IMR-90 (cell line): ENCODE measurements around the gene SLC25A40. TPM values are rescaled to one million over a fixed set of nuclear protein-coding genes. Genes with fewer than 3 reads are reported as not detected.

Source experiments
- ATAC-seq: fragments of 200-7000 bp; cut with Tn5 transposase; 2 replicates; pipeline ENCODE4 v1.9.1; 2020; ENCODE audit warnings: low read depth, mild to moderate bottlenecking, moderate library complexity
- BruUV-seq: library from RNA; stranded (reverse); fragments of 400-500 nt; replicated peaks from 2 replicates; lab custom pipeline; 2021; lab: Mats Ljungman, UMichigan
- CTCF ChIA-PET: fragments of 300-600 bp; formaldehyde crosslinking; extraction: SDS; loops from one replicate; lab custom pipeline; 2021; ENCODE audit warnings: antibody characterized with exemption; lab: Yijun Ruan, JAX
- POLR2A ChIA-PET: fragments of 300-600 bp; sonication (Branson Sonifier 250); formaldehyde crosslinking; loops from one replicate; lab custom pipeline; 2022; ENCODE audit warnings: antibody characterized with exemption; ENCODE audit not compliant: unreplicated experiment; lab: Charles Lee
- DNase-seq: peaks from one replicate; pipeline ENCODE4 v3.0.0; 2013
- H2AFZ ChIP-seq: replicated peaks from 2 replicates; pipeline ENCODE3; 2013; ENCODE audit warnings: low read length, mild to moderate bottlenecking; ENCODE audit not compliant: poor library complexity
- H2AK5ac ChIP-seq: 2 replicates; pipeline ENCODE4 v1.6.1; 2013; ENCODE audit warnings: low read depth, low read length, inconsistent platforms
- H2AK9ac ChIP-seq: replicated peaks from 2 replicates; pipeline ENCODE3; 2013; ENCODE audit warnings: mild to moderate bottlenecking, low read depth, low read length, moderate library complexity; ENCODE audit not compliant: poor library complexity
- H2BK120ac ChIP-seq: 2 replicates; pipeline ENCODE4 v1.6.1; 2013; ENCODE audit warnings: low read depth, low read length, inconsistent platforms
- H2BK15ac ChIP-seq: 3 replicates; pipeline ENCODE4 v1.6.1; 2013; ENCODE audit warnings: low read depth, low read length, inconsistent platforms
- H2BK20ac ChIP-seq: 2 replicates; pipeline ENCODE4 v1.6.1; 2013; ENCODE audit warnings: low read depth, mild to moderate bottlenecking, inconsistent platforms, low read length, moderate library complexity
- H2BK5ac ChIP-seq: 2 replicates; pipeline ENCODE4 v1.6.1; 2013; ENCODE audit warnings: mild to moderate bottlenecking, low read depth, low read length, inconsistent platforms; ENCODE audit not compliant: poor library complexity, severe bottlenecking
- H3K14ac ChIP-seq: replicated peaks from 2 replicates; pipeline ENCODE4 v1.6.1; 2013; ENCODE audit warnings: low read depth, low read length, inconsistent platforms
- H3K18ac ChIP-seq: 2 replicates; pipeline ENCODE4 v1.6.1; 2013; ENCODE audit warnings: low read depth, low read length, control low read depth
- H3K23ac ChIP-seq: 2 replicates; pipeline ENCODE4 v1.6.1; 2013; ENCODE audit warnings: low read depth, low read length, inconsistent platforms
- H3K27ac ChIP-seq: 2 replicates; pipeline ENCODE4 v1.5.1; 2013; ENCODE audit warnings: mild to moderate bottlenecking, control low read depth, low read length; ENCODE audit not compliant: insufficient read depth
- H3K27me3 ChIP-seq: 2 replicates; pipeline ENCODE4 v1.6.1; 2013; ENCODE audit warnings: low read length; ENCODE audit not compliant: control insufficient read depth, insufficient read depth
- H3K36me3 ChIP-seq: 2 replicates; pipeline ENCODE4 v1.6.1; 2013; ENCODE audit warnings: low read length, mixed read lengths; ENCODE audit not compliant: control insufficient read depth, insufficient read depth
- H3K4ac ChIP-seq: 2 replicates; pipeline ENCODE4 v1.6.1; 2013; ENCODE audit warnings: low read depth, low read length, inconsistent platforms
- H3K4me1 ChIP-seq: 2 replicates; pipeline ENCODE4 v1.6.1; 2013; ENCODE audit warnings: low read length, mixed read lengths; ENCODE audit not compliant: control insufficient read depth, insufficient read depth
- H3K4me2 ChIP-seq: 2 replicates; pipeline ENCODE4 v1.6.1; 2013; ENCODE audit warnings: low read depth, mild to moderate bottlenecking, control low read depth, low read length, moderate library complexity
- H3K4me3 ChIP-seq: 2 replicates; pipeline ENCODE4 v1.5.1; 2013; ENCODE audit warnings: low read depth, mild to moderate bottlenecking, control low read depth, low read length, moderate library complexity; ENCODE audit not compliant: insufficient read depth
- H3K56ac ChIP-seq: 2 replicates; pipeline ENCODE4 v1.6.1; 2013; ENCODE audit warnings: low read length, inconsistent platforms; ENCODE audit not compliant: insufficient read depth; ENCODE audit errors: extremely low read depth
- H3K79me1 ChIP-seq, 2 experiments: 2 replicates each; pipeline ENCODE4 v1.6.1; 2013; ENCODE audit warnings: low read length in 2 of 2, inconsistent platforms in 1 of 2, low read depth in 1 of 2
- H3K9ac ChIP-seq: 2 replicates; pipeline ENCODE4 v1.6.1; 2013; ENCODE audit warnings: low read depth, low read length, control low read depth
- H3K9me1 ChIP-seq: 2 replicates; pipeline ENCODE4 v1.6.1; 2013; ENCODE audit warnings: low read length, inconsistent platforms; ENCODE audit not compliant: insufficient read depth
- H3K9me3 ChIP-seq: 2 replicates; pipeline ENCODE4 v1.6.1; 2013; ENCODE audit warnings: low read length; ENCODE audit not compliant: control insufficient read depth, insufficient read depth
- H4K20me1 ChIP-seq: 2 replicates; pipeline ENCODE4 v1.6.1; 2013; ENCODE audit warnings: low read length, inconsistent platforms; ENCODE audit not compliant: insufficient read depth
- H4K5ac ChIP-seq: 2 replicates; pipeline ENCODE4 v1.6.1; 2013; ENCODE audit warnings: mild to moderate bottlenecking, low read depth, low read length, control low read depth
- H4K8ac ChIP-seq, 2 experiments: 2 replicates each; pipeline ENCODE4 v1.6.1; 2013; ENCODE audit warnings: low read depth in 2 of 2, low read length in 2 of 2, control low read depth in 1 of 2, inconsistent platforms in 1 of 2
- H4K91ac ChIP-seq: 2 replicates; pipeline ENCODE4 v1.6.1; 2013; ENCODE audit warnings: low read depth, low read length, inconsistent platforms; ENCODE audit not compliant: insufficient read depth
- MAFK ChIP-seq: IDR thresholded peaks from 2 replicates; pipeline ENCODE4 v1.6.1; 2012; ENCODE audit warnings: low read depth, low read length, improper control_type of control experiment
- POLR2A ChIP-seq: IDR thresholded peaks from 2 replicates; pipeline ENCODE4 v1.6.1; 2012; ENCODE audit warnings: mild to moderate bottlenecking, low read depth, low read length
- WGBS, 2 experiments: methylation state at CpG; one replicate each; pipeline versions ENCODE4 v1.1.5 to v1.1.7; 2013; ENCODE audit warnings: missing lambda C conversion rate in 2 of 2; ENCODE audit not compliant: insufficient read length in 1 of 2; ENCODE audit errors: extremely low coverage in 2 of 2; 5-methylcytosine and 5-hydroxymethylcytosine counted together
- dilution Hi-C: fragments of 300-500 bp; cut with HindIII; formaldehyde crosslinking; loops from one replicate; pipeline ENCODE4 v1.14.3; 2018; ENCODE audit warnings: low sequenced_read_pairs; ENCODE audit not compliant: unreplicated experiment
- in situ Hi-C: fragments of 300-500 bp; cut with MboI; formaldehyde crosslinking; loops from 3 replicates; pipeline ENCODE4 v1.14.3; 2019; ENCODE audit warnings: low sequenced_read_pairs, inconsistent platforms, mixed read lengths
- intact Hi-C: fragments of 100-400 bp; cut with micrococcal nuclease; formaldehyde crosslinking; loops from 2 replicates; pipeline ENCODE4 v1.10.0; 2022
- polyA plus RNA-seq, 3 experiments: library from polyadenylated mRNA; depleted of rRNA; stranded (reverse); fragments of >200 nt; gene quantifications; 2 replicates each; pipeline ENCODE4 v1.2.3, GENCODE V29; 2012; ENCODE audit warnings: low replicate concordance in 1 of 3
- total RNA-seq: library from RNA; depleted of rRNA; stranded (reverse); fragments of >200 nt; gene quantifications from 2 replicates; pipeline ENCODE4 v1.2.3, GENCODE V29; 2012

SLC25A40 gene
- total and polyA plus RNA-seq, 2 of the 4 experiments (the other 2 are of a cell fraction): 4.7 to 6.1 TPM

- H3K23ac ChIP-seq: no peak overlapping the region
- POLR2A ChIA-PET: no interaction called here
- CTCF ChIA-PET: interaction anchor here (0.6 kb wide), 1 partner anchor 82 kb away, joined by 3 read pairs; no protein-coding TSS in a partner anchor
- intact Hi-C loops: no loop called here
- H2BK120ac ChIP-seq: no peak overlapping the region
- H4K20me1 ChIP-seq: no peaks in the 10 kb centered on the region
- H3K4me3 ChIP-seq: no peak overlapping the region
- H3K18ac ChIP-seq: no peak overlapping the region
- no peak overlapping the region for H3K9ac ChIP-seq
- H3K4me1 ChIP-seq: no peaks in the 10 kb centered on the region
- H3K27me3 ChIP-seq: no peaks in the 10 kb centered on the region
- peaks cover 3% of the 10 kb centered on the region for H3K36me3 ChIP-seq
- WGBS, 2 experiments: no CpG with 5 or more reads among the region's 2 CpGs
- H3K56ac ChIP-seq: no peak overlapping the region
- H3K14ac ChIP-seq: no peak overlapping the region
- no peak overlapping the region for H3K4me2 ChIP-seq
- H4K5ac ChIP-seq: no peak overlapping the region
- H4K8ac ChIP-seq: no peak overlapping the region
- in situ Hi-C loops: no loop called here
- H3K27ac ChIP-seq: no peak overlapping the region
- H2AK9ac ChIP-seq: no peak overlapping the region
- no peak for ATAC-seq
- no peak overlapping the region for H2AFZ ChIP-seq
- no peak overlapping the region for H4K91ac ChIP-seq
- H2BK20ac ChIP-seq: no peak overlapping the region
- H3K79me1 ChIP-seq: peaks cover 0 to 7% of the 10 kb centered on the region in 2 experiments; a peak in 2 of 4 replicates
- TF ChIP-seq MAFK (peak; percentile 89), POLR2A (no peak)
- dilution Hi-C loops: no loop called here
- H3K9me1 ChIP-seq: no peaks in the 10 kb centered on the region
- no peaks in the 10 kb centered on the region for H3K9me3 ChIP-seq
- H2BK15ac ChIP-seq: no peak overlapping the region
- H2AK5ac ChIP-seq: no peak overlapping the region
- no peak overlapping the region for H3K4ac ChIP-seq
- no peak for DNase-seq
- H2BK5ac ChIP-seq: no peak overlapping the region
- no TSS peak for BruUV-seq
Measured at GRCh38 chr7:87899255-87899654, 23.1 kb upstream of the SLC25A40 start.
